ENCODE data around the gene SH2D6. TPM values are rescaled to one million over a fixed set of nuclear protein-coding genes. Genes with fewer than 3 reads are reported as not detected.

Gene SH2D6
- total and polyA plus RNA-seq, 9 of the 15 experiments (the other 6 are each of a cell fraction or from before 2014, with no cell fraction given): 0.07 to 0.76 (median 0.33) TPM; not detected in 2

DNA sequence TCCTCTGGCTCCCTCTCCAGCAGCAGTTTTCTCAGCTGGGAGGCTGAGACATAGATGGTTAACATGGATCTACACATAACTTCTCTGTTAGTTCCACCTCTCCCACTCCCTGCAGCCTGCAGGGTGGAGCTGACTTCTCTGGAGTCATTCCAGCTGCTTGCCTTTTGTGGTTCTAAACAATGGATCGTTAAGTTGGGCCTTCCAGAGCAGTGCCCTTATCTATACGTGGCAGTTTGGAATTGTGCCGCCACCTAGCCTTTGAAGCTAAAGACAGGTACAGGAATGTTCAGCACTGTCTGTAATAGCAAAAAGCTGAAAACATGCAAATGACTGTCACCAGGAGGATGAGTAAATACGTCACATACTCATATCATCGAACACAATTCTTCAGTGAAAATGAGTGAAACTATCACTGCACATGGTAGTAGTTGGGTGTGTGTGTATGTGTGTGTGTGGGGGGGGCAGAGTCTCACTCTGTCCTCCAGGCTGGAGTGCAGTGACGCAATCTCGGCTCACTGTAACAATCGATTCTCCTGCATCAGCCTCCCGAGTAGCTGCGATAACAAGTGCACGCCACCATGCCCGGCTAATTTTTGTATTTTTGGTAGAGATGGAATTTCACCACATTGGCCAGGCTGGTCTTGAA is 50.3 kb downstream of the SH2D6 start (continued):
- peak; percentile 21 for TF ChIP-seq RBM25 (IDR thresholded peaks at IDR 0.05; ENCODE audit: low read depth, low read length, severe bottlenecking)
- TF ChIP-seq BCOR (IDR thresholded peaks at IDR 0.05): no peak
- TF ChIP-seq, protein P1, sequence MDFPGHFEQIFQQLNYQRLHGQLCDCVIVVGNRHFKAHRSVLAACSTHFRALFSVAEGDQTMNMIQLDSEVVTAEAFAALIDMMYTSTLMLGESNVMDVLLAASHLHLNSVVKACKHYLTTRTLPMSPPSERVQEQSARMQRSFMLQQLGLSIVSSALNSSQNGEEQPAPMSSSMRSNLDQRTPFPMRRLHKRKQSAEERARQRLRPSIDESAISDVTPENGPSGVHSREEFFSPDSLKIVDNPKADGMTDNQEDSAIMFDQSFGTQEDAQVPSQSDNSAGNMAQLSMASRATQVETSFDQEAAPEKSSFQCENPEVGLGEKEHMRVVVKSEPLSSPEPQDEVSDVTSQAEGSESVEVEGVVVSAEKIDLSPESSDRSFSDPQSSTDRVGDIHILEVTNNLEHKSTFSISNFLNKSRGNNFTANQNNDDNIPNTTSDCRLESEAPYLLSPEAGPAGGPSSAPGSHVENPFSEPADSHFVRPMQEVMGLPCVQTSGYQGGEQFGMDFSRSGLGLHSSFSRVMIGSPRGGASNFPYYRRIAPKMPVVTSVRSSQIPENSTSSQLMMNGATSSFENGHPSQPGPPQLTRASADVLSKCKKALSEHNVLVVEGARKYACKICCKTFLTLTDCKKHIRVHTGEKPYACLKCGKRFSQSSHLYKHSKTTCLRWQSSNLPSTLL (IDR thresholded peaks at IDR 0.05): no peak
- TF ChIP-seq NONO (IDR thresholded peaks at IDR 0.05; ENCODE audit: low read depth in 2 of 2, low read length in 1 of 2): no peak
- TF ChIP-seq CBFA2T3 (IDR thresholded peaks at IDR 0.05): peak; percentile 25; the same call in 1 of the 2 replicates
- TF ChIP-seq GTF2E2 (tag; IDR thresholded peaks at IDR 0.05): no peak
- TF ChIP-seq, protein P2, sequence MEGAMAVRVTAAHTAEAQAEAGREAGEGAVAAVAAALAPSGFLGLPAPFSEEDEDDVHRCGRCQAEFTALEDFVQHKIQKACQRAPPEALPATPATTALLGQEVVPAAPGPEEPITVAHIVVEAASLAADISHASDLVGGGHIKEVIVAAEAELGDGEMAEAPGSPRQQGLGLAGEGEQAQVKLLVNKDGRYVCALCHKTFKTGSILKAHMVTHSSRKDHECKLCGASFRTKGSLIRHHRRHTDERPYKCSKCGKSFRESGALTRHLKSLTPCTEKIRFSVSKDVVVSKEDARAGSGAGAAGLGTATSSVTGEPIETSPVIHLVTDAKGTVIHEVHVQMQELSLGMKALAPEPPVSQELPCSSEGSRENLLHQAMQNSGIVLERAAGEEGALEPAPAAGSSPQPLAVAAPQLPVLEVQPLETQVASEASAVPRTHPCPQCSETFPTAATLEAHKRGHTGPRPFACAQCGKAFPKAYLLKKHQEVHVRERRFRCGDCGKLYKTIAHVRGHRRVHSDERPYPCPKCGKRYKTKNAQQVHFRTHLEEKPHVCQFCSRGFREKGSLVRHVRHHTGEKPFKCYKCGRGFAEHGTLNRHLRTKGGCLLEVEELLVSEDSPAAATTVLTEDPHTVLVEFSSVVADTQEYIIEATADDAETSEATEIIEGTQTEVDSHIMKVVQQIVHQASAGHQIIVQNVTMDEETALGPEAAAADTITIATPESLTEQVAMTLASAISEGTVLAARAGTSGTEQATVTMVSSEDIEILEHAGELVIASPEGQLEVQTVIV (CRISPR knock-in tag; IDR thresholded peaks at IDR 0.05; ENCODE audit: borderline replicate concordance): no peak
- no peak for TF ChIP-seq PHB2 (IDR thresholded peaks at IDR 0.05; ENCODE audit: low read depth)
- TF ChIP-seq, protein P3, sequence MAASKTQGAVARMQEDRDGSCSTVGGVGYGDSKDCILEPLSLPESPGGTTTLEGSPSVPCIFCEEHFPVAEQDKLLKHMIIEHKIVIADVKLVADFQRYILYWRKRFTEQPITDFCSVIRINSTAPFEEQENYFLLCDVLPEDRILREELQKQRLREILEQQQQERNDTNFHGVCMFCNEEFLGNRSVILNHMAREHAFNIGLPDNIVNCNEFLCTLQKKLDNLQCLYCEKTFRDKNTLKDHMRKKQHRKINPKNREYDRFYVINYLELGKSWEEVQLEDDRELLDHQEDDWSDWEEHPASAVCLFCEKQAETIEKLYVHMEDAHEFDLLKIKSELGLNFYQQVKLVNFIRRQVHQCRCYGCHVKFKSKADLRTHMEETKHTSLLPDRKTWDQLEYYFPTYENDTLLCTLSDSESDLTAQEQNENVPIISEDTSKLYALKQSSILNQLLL (CRISPR knock-in tag; IDR thresholded peaks at IDR 0.05; ENCODE audit: borderline replicate concordance): no peak
- TF ChIP-seq ZBTB8A (IDR thresholded peaks at IDR 0.05; ENCODE audit: partially characterized antibody): no peak
- TF ChIP-seq, protein P4, sequence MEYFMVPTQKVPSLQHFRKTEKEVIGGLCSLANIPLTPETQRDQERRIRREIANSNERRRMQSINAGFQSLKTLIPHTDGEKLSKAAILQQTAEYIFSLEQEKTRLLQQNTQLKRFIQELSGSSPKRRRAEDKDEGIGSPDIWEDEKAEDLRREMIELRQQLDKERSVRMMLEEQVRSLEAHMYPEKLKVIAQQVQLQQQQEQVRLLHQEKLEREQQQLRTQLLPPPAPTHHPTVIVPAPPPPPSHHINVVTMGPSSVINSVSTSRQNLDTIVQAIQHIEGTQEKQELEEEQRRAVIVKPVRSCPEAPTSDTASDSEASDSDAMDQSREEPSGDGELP (CRISPR knock-in tag; IDR thresholded peaks at IDR 0.05; ENCODE audit: borderline replicate concordance): peak; percentile 64
- peak in 1 of 2 experiments; percentile 42; a peak in 2 of 4 replicates for TF ChIP-seq RAD21 (CRISPR knock-in tag; conservative IDR thresholded peaks at IDR 0.05 in 1 of 2, IDR thresholded peaks at IDR 0.05 in 1 of 2)
- TF ChIP-seq TAF9B (IDR thresholded peaks at IDR 0.05; ENCODE audit: partially characterized antibody): no peak
- no peak for TF ChIP-seq ATF1 (CRISPR knock-in tag; IDR thresholded peaks at IDR 0.05)
- peak; percentile 65; the same call in 1 of the 2 replicates for TF ChIP-seq ATF1 (tag; IDR thresholded peaks at IDR 0.05)
- no peak for TF ChIP-seq SIRT6 (IDR thresholded peaks at IDR 0.05; ENCODE audit: low read depth, low read length)
- peak; percentile 98 for TF ChIP-seq SOX6 (IDR thresholded peaks at IDR 0.05)
- TF ChIP-seq HDAC2 (IDR thresholded peaks at IDR 0.05): 0 out of 2 replicates have a peak, but pooled peaks have one; percentile 57

All from K562 (cell line).